ENCODE measurements around the gene SLC11A2.

DNA sequence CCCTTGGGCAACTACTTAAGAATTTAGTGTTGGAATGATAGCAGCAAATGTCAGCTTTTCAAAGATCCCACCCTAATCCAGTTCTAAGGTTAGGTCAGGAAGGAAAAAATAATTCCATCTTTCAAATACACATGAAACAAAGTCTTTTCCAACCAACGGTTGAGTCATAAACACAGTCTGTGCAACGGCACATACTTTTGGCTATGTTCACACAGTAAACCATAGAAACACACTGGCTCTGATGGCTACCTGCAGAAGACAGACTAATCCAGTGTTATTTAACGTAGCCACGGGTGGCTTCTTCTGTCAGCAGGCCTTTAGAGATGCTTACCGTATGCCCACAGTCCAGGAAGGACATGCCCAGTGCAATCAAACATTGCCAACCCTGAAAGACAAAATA, 38.1 kb downstream of the SLC11A2 start:
- TF ChIP-seq EZH2phosphoT487 (IDR thresholded peaks at IDR 0.05; ENCODE audit: borderline replicate concordance, low read length): no peak
- TF ChIP-seq, protein P1, sequence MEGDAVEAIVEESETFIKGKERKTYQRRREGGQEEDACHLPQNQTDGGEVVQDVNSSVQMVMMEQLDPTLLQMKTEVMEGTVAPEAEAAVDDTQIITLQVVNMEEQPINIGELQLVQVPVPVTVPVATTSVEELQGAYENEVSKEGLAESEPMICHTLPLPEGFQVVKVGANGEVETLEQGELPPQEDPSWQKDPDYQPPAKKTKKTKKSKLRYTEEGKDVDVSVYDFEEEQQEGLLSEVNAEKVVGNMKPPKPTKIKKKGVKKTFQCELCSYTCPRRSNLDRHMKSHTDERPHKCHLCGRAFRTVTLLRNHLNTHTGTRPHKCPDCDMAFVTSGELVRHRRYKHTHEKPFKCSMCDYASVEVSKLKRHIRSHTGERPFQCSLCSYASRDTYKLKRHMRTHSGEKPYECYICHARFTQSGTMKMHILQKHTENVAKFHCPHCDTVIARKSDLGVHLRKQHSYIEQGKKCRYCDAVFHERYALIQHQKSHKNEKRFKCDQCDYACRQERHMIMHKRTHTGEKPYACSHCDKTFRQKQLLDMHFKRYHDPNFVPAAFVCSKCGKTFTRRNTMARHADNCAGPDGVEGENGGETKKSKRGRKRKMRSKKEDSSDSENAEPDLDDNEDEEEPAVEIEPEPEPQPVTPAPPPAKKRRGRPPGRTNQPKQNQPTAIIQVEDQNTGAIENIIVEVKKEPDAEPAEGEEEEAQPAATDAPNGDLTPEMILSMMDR (IDR thresholded peaks at IDR 0.05; ENCODE audit: low read depth, low read length, poor library complexity, severe bottlenecking): no peak
